Measurements from ENCODE around the gene MMP20. TPM values are rescaled to one million over a fixed set of nuclear protein-coding genes. Genes with fewer than 3 reads are reported as not detected.

Gene MMP20
- total RNA-seq, 1 experiment from 2014 or later: not detected

GRCh38 chr11:102555091-102555490 lies 70.0 kb downstream of the MMP20 start:
- Mint-ChIP-seq H3K36me3 (no peaks in the 10 kb centered on the region), H3K27ac (no peak overlapping the region), H3K9me3 (no peaks in the 10 kb centered on the region), H3K4me3 (no peak overlapping the region), H3K4me1 (peaks cover 50% of the 10 kb centered on the region), H3K27me3 (ENCODE audit: low read depth) (peaks cover 11% of the 10 kb centered on the region)
- TF ChIP-seq ZNF396 (CRISPR knock-in tag; IDR thresholded peaks at IDR 0.05; ENCODE audit: borderline replicate concordance) (no peak), ZNF121 (CRISPR knock-in tag; IDR thresholded peaks at IDR 0.05) (no peak), ZNF138 (CRISPR knock-in tag; conservative IDR thresholded peaks at IDR 0.05) (no peak), MLX (CRISPR knock-in tag; IDR thresholded peaks at IDR 0.05) (no peak), SMAD4 (CRISPR knock-in tag; IDR thresholded peaks at IDR 0.05) (no peak), MYBL2 (CRISPR knock-in tag; IDR thresholded peaks at IDR 0.05) (no peak), SP1 (CRISPR knock-in tag; conservative IDR thresholded peaks at IDR 0.05) (no peak), ZSCAN18 (CRISPR knock-in tag; IDR thresholded peaks at IDR 0.05) (no peak), GABPB1 (CRISPR knock-in tag; IDR thresholded peaks at IDR 0.05) (no peak), RELA (CRISPR knock-in tag; IDR thresholded peaks at IDR 0.05; ENCODE audit: borderline replicate concordance) (no peak), TP53 (CRISPR knock-in tag; IDR thresholded peaks at IDR 0.05) (no peak), ZNF281 (CRISPR knock-in tag; IDR thresholded peaks at IDR 0.05) (no peak), NFYB (CRISPR knock-in tag; conservative IDR thresholded peaks at IDR 0.05; ENCODE audit: low read depth) (no peak), RORB (CRISPR knock-in tag; IDR thresholded peaks at IDR 0.05) (no peak), TEAD4 (CRISPR knock-in tag; IDR thresholded peaks at IDR 0.05) (no peak), SOX15 (CRISPR knock-in tag; IDR thresholded peaks at IDR 0.05) (no peak), STAT6 (CRISPR knock-in tag; conservative IDR thresholded peaks at IDR 0.05; ENCODE audit: low read depth) (no peak)
- ATAC-seq (no peak), DNase-seq (ENCODE audit: low spot score) (no peak)
- CTCF ChIA-PET: no interaction called here
- POLR2A ChIA-PET: no interaction called here

GRCh38 chr11:102553835-102554282 lies 71.3 kb downstream of the MMP20 start:
- ATAC-seq: no peak
- CTCF ChIA-PET: interaction anchor here (1.4 kb wide), 1 partner anchor 59 kb away, joined by 9 read pairs; no protein-coding TSS in a partner anchor
- no peak for TF ChIP-seq ATF1 (CRISPR knock-in tag; IDR thresholded peaks at IDR 0.05)
- Mint-ChIP-seq H3K27me3 (ENCODE audit: low read depth) (peaks cover 11% of the 10 kb centered on the region), H3K4me1 (peaks cover 38% of the 10 kb centered on the region), H3K36me3 (no peaks in the 10 kb centered on the region), H3K27ac (no peak overlapping the region), H3K4me3 (no peak overlapping the region), H3K9me3 (no peaks in the 10 kb centered on the region)
- POLR2A ChIA-PET: no interaction called here
- no peak for DNase-seq (ENCODE audit: low spot score)
